ENCODE results near the gene SLC37A3.

- TF ChIP-seq CTCF (IDR thresholded peaks at IDR 0.05): no peak
- TF ChIP-seq EP300 (IDR thresholded peaks at IDR 0.05): no peak
- TF ChIP-seq POLR2A (IDR thresholded peaks at IDR 0.05): no peak
- TF ChIP-seq POLR2AphosphoS5 (IDR thresholded peaks at IDR 0.05): no peak
Observed at GRCh38 chr7:140317999-140318398, 80.3 kb downstream of the SLC37A3 start.

Measured in upper lobe of left lung (tissue), 4 donors.